PC-3 (cell line): Measurements from ENCODE around the gene SFMBT2.
"Not testable (repeated sequence)": the region's sequence is repeated elsewhere in the genome, so short reads cannot be mapped to it uniquely, and the experiment has no call there.

Source experiments
- EZH2 ChIP-seq: fragments of 300-600 bp; sonication (generic); IDR thresholded peaks from one replicate; pipeline ENCODE4 v1.6.1; 2017; ENCODE audit warnings: antibody characterized with exemption, mild to moderate bottlenecking, low read length; ENCODE audit not compliant: unreplicated experiment
- EZH2phosphoT487 ChIP-seq: fragments of 300-600 bp; sonication (generic); IDR thresholded peaks from 2 replicates; pipeline ENCODE4 v1.6.1; 2018; ENCODE audit warnings: mild to moderate bottlenecking, antibody characterized with exemption, low read length, borderline replicate concordance
- TF ChIP-seq, protein P1 (sequence below): fragments of 300-600 bp; sonication (generic); conservative IDR thresholded peaks from 2 replicates; pipeline ENCODE4 v1.5.1; 2017; ENCODE audit warnings: antibody characterized with exemption, low read depth, mild to moderate bottlenecking, low read length

DNA sequence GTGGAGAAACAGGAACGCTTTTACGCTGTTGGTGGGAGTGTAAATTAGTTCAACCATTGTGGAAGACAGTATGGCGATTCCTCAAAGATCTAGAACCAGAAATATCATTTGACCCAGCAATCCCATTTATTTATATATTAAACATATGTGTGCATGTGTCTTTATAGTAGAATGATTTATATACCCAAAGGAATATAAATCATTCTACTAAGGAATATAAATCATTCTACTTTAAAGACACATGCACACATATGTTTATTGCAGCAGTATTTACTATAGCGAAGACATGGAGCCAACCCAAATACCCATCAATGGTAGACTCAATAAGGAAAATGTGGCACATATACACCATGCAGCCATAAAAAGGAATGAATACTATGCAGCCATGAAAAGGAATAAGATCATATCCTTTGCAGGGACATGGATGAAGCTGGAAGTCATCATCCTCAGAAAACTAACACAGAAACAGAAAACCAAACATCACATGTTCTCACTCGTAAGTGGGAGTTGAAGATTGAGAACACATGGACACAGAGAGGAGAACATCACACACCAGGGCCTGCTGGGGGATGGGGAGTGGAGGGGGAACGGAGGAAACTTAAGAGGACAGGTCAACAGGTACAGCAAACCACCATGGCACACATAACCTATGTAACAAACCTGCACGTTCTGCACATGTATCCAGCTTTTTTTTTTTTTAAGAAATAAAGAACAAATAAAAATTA, 111.1 kb downstream of the SFMBT2 start:
- TF ChIP-seq, protein P1, sequence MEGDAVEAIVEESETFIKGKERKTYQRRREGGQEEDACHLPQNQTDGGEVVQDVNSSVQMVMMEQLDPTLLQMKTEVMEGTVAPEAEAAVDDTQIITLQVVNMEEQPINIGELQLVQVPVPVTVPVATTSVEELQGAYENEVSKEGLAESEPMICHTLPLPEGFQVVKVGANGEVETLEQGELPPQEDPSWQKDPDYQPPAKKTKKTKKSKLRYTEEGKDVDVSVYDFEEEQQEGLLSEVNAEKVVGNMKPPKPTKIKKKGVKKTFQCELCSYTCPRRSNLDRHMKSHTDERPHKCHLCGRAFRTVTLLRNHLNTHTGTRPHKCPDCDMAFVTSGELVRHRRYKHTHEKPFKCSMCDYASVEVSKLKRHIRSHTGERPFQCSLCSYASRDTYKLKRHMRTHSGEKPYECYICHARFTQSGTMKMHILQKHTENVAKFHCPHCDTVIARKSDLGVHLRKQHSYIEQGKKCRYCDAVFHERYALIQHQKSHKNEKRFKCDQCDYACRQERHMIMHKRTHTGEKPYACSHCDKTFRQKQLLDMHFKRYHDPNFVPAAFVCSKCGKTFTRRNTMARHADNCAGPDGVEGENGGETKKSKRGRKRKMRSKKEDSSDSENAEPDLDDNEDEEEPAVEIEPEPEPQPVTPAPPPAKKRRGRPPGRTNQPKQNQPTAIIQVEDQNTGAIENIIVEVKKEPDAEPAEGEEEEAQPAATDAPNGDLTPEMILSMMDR: not testable (repeated sequence)
- not testable (repeated sequence) for TF ChIP-seq EZH2, EZH2phosphoT487
